ENCODE results near the gene IL17RA.
A peak's percentile ranks its signal among the peaks of the same experiment; 100 is the strongest.
"Not testable (repeated sequence)": the region's sequence is repeated elsewhere in the genome, so short reads cannot be mapped to it uniquely, and the experiment has no call there.

Gene IL17RA

GRCh38 chr22:17120711-17121232 is 36.0 kb downstream of the IL17RA start:
- DNase-seq, result peak; percentile 30

DNA sequence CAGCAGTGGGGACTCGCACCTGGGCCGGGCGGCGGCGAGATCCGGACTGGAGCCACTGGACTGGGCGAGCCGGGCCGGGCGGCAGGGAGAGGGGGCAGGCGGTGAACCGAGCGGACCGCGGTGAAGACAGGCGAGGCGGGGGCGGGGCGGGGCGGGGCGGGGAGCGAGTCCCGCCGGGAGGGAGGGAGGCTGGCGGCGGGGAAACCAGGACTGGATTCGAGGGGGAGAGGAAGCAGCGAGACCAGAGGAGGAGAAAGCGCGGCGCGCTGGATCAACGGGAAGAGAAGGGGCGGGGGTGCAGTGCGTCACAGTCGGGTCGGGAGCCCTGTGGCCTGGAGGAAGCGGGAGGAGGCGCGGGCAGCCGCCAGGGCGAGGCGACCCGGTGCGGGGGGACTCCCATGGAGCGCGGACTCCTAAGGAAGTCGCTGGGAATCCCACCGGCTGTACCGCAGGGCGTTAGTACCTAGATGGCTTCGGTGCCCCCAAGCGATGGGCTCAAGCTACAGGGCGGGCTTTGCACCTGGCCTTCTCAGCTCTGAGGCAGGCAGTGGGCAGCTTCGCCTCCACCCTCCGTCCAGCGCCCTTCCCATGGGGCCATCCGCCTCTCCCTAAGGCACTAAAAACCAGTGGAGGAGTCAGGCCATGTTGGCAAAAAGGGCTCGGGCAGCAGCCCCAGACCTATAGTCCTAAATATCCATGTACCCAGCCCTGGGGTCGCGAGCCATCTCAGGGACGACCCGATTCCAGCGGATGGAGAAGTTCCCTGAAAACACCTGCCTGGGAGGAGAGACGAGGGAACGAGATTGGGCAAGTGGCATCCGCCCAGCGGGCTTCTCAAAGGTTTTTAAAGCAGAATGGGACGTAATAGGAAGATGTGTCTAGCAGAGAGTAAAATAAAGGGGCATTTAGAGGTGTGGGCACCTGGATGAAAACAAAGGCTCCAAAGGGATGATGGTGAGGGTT is 36.7 kb downstream of the IL17RA start, which contains the start of gene TMEM121B:
Gene TMEM121B (minus strand): TSS at position 128 of the 963 bp plus-strand sequence. CDS start 233 bp downstream, outside the sequence.
- DNase-seq, result peak; percentile 69

DNA sequence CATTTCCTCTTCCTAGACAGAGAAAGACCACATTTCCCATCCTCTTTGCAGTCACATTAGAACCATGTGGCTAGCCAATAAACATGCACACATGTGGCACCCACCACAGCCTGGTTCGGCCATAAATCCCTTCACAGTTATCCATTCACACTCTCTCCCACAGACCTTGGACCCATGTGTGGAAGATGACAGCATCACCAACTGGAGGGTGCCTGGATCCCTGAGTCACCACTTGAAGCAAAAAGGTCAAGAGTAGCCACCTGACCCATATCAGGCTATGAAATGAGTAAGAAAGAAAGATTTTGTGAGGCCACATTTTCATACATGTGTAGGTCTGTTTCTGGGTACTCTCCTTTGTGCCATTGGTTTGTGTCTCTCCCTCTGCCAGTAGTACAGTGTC is 45.4 kb downstream of the IL17RA start:
- DNase-seq, result no peak

DNA sequence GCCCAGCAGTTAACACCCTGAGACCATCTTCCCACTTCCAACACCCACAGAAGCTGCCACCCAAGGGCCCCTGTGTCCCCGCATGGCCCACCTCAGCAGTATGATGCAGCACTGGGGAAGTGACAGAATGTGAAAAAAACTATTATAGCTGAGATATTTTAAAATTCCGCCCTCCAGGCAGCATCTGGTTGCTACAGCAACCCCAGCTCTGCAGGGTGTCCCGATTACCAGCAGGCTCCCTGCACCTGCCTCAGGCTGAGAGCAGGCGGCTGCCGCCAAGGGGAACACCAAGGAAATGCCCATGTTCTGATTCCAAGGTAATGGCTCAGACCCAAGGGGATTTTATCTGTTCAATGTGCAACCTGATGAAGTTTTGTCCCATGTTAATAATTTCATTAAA is 46.9 kb downstream of the IL17RA start:
- DNase-seq, result peak; percentile 48

DNA sequence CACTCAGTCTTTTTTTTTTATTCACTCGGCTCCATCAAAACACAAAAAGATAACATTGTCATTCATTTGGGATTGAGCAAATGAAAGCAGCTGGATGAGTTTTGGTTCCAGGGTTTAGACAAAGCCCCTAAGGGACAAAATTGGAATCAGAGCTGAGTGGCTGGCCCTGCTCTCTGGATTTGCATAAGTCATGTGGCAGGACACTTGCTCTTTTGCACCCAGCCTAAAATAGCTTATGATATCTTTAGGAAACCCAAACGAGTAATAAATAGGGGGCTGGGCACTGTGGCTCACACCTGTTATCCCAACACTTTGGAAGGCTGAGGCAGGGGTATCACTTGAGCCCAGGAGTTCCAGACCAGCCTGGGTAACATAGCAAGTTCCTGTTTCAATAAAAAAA is 47.3 kb downstream of the IL17RA start:
- peak; percentile 10 for DNase-seq

DNA sequence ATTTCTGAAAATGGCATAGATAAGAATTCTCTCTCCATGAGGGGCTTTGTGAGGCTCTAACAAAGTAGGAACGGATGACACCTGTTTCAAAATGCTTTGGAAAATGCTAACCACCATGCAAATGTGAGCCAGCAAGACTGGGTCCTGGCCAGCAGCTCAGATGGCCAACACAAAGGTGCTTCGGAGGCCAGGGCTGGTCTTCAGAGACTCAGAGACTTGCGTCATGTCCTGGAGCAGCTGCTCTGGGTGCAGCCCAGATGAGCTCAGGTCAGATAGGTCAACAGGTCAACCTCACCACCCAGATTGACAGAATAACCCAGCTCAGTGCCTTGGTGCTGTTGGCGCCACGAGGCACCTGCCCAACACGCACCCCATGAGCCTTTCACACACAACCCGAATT is 48.3 kb downstream of the IL17RA start:
- DNase-seq, result no peak

DNA sequence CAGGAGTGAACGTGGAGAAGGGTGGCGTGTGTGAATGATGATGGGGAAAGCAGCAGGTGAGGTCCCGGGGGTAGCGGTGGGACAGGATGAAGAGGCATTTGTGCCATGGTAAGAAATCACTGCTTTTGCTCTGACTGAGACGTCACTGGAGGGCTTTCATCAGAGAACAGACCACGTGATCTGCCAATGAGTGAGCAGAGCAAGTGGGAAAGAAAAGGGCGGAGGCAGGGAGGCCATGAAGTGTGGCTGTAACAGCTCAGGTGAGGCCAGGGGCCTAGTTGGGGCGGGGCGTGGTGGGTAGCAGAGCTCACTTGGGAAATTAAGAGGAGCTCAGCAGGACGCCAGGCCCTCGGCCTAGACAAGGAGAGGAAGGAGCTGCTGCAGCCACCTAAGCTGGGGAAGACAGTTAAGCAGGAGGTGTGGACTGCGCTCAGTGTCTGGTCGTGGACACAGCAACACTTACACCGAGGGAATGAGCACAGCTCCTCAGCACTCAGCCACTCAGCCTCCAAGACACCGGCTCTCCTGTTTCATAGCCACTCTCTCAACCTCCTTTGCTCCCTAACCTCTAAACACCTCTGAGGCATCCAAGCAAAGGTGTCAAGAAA is 50.5 kb downstream of the IL17RA start:
- DNase-seq, result no peak

GRCh38 chr22:17137170-17137569 is 52.4 kb downstream of the IL17RA start:
- DNase-seq, result no peak

DNA sequence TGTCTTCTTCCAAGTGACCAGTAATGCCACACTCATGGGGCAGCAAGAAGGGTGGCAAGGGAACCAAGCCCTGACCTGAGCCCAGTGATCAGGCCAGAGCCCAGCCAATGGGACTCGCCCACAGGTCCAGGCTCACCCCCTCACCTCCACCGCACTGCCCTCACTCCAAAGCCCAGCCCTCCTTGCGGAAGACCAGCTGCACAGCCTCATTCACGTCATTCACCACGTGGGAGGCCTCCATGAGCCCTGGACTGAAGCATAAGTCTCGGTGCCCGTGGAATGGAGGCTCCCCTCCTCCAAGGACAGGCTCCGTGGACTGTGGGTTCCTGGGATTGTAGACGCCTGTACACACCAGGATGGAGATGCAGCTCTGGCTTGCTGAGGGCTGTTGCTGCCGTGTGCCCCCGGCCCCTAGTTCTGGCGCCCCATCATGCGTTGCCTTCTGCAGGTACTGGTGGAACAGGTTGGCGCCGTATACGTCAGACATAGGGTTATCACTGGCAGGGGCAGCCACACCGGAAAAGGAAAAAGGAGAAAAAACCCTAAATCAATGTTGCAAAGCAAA is 53.1 kb downstream of the IL17RA start:
- DNase-seq, result no peak

DNA sequence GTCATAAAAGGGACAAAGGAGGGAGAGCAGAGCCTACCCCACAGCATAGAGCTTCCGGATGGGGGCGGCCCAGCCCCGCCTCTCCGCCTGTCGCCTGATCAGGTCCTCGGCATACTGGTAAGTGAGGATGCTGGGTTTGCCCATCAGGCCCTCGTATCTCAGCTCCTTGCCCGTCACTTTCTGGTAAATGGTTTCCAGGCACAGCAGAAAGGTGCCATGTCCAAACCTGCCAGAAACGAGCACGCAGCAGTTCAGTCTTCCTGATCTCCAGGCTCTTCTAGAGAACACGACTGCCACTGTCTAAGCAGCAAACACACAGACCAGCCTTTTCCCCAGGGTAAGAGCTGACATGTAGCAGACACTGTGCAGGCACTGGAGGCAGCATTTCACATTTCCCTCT is 53.7 kb downstream of the IL17RA start:
- DNase-seq, result no peak

- DNase-seq, result no peak
Measured at GRCh38 chr22:17140022-17140421, 55.2 kb downstream of the IL17RA start.

DNA sequence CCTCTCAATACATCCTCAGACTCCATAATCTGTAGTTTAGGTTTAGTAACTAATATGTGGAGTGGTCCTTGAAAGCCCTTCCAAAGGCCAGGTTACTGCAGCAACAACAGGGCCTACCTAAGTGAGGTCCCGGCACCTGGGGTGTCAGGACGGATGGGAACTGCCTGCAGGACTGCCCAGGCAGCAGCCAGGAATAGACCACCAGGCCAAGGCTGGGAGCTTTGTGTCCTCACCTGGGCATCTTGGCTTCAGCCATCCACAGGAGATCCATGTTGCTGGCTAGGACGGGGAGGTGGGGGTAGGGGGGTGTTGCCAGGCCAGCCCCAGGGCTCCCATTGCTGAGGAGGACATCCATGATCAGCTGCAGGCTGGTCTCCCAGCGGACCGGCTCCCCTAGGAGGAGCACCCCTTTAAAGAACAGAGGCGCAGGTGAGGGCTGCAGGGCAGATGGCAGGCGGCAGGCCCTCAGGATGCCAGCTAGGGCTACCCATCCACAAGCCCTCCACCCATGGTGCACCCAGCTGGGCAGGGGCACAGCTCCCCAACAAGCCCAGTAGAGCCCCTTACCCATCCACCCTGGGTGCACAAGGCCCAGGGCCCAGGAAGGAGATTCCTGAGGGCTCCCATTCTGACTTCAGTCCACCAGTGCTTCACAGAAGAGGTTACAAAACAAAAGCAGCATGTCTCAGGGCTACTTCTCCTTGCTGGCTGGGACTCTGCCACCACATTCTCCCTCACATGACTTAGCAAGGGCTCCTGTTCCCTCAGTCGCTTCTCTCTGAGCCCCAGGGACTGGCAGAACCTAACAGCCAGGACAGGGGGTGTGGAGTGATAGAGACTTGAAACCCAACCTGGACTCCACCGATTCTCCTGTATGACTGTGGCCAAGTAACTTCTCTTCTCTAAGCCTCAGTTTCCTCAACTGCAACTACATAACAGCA is 56.3 kb downstream of the IL17RA start:
- no peak for DNase-seq

GRCh38 chr22:17143101-17143500 is 58.3 kb downstream of the IL17RA start:
- DNase-seq, result no peak

- DNase-seq, result no peak
Measured at GRCh38 chr22:17143826-17144225, 59.0 kb downstream of the IL17RA start.

GRCh38 chr22:17145021-17145680 is 60.4 kb downstream of the IL17RA start:
- DNase-seq, result no peak

- not testable (repeated sequence) for DNase-seq
Measured at GRCh38 chr22:17147458-17147857, 62.7 kb downstream of the IL17RA start.

DNA sequence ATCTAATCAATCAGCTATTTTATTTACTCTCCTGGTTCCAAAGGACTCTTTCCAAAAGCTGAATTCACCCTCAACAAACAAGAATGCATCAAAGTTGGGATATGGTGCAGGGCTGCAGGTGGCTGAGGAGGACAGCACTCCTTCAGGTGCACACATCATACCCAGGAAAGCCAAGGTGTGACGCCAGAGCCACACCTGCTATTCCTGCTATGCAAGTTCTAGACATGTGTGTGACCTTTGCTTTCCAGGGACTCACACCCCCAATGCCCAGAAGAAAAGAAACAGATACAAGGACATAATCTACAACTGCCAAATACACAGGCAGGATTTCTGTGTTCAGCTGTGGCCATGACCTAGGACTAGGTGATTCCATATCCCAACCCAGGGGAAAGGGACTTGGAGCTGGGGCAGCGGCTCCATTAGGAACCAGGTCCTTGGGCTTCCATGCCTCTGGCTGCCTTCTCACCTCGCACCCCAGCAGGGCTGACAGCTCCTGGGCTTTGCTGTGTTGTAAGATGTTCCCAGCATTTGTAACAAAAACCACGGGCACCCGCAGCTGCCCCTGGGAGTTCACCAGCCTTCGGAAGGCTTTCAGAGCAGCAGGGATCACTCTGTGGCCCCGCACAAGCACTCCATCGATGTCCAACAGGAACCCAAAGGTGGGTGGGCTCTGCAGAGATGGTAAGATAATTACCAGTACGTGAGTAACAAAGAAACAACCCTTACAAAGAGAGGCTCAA is 64.4 kb downstream of the IL17RA start:
- DNase-seq, result no peak

DNA sequence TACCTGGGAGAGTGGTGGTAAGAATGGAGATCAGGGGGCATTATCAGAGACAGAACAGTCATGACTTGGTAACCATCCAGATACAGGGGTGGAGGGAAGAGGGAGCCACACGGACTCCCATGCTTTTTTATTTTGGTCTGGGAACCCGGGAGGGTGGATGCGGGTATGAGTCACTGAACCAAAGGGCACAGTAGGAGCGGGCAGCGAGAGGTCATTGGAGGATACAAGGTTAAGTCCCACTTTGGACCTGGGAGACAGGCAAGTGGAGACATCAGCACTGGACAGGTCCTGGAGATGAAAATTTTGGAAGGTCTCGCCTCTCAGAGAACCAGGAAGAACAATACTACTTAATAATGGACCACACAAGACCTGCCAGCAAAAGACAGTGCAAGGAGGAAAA is 67.5 kb downstream of the IL17RA start:
- no peak for DNase-seq

- DNase-seq, result no peak
Measured at GRCh38 chr22:17152971-17153370, 68.2 kb downstream of the IL17RA start.

DNA sequence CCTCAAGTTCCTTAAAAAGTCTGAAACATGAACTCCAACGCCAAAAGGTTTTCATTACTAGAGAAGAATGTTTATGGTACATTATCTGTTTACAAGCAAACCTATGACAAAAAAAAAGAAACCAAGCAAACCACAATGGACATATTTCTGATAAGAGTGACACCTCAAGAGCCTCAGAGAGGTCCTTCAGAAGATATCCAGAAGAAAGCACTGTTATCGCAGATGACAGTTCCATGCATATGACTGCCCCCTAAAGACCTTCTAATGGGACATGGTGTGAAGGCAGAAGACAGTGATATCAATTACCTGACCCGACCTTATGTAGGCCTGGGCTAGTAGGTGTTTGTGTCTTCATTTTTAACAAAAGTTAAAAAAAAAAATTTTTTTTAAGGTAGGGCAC is 71.1 kb downstream of the IL17RA start:
- DNase-seq, result no peak

DNA sequence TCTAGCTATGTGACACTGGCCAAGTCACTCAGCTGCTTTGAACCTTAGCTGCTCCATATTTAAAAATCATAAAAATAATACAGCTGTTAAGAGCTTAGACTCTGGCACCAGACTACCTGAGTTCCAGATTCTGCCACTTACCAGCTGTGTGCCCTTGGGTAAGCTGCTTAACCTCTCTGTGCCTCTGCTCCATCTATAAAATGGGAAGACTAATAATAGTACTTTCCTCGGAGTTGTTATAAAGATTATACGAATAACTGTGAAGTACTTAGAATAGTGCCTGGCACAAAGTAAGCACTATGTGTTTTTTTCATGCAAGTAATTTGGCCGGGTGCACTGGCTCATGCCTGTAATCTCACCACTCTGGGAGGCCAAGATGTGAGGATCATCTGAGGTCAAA is 72.9 kb downstream of the IL17RA start:
- no peak for DNase-seq

Measured in NCI-H345 (cell line).